HCT116 (cell line): ENCODE results near the gene ADGRE1. TPM values are rescaled to one million over a fixed set of nuclear protein-coding genes. Genes with fewer than 3 reads are reported as not detected.

Source experiments
- ATAC-seq: fragments of 200-7000 bp; cut with Tn5 transposase; 2 replicates; pipeline ENCODE4 v1.9.1; 2020; ENCODE audit warnings: mild to moderate bottlenecking, moderate library complexity
- BruUV-seq: library from RNA; stranded (reverse); fragments of 400-500 nt; replicated peaks from 2 replicates; lab custom pipeline; 2021; lab: Mats Ljungman, UMichigan
- CTCF ChIA-PET: fragments of 300-600 bp; sonication (Branson Sonifier 250); formaldehyde crosslinking; loops from one replicate; lab custom pipeline; 2021; ENCODE audit warnings: antibody characterized with exemption; lab: Charles Lee
- POLR2A ChIA-PET: fragments of 300-600, 350-600 bp; sonication (Branson Sonifier 250); formaldehyde crosslinking; loops from one replicate; lab custom pipeline; 2021; ENCODE audit warnings: antibody characterized with exemption; lab: Charles Lee
- RAD21 ChIA-PET, 2 experiments: fragments of 300-600 bp; sonication (Branson Sonifier 250); formaldehyde crosslinking; loops; one replicate each; lab custom pipeline; 2023; ENCODE audit warnings: low total read pairs in 2 of 2; ENCODE audit not compliant: uncharacterized antibody in 2 of 2, unreplicated experiment in 2 of 2, low non-redundant PET in 1 of 2; lab: Charles Lee
- DNase-seq: peaks from one replicate; pipeline ENCODE4 v3.0.0-alpha.2; 2010; ENCODE audit warnings: low read depth, low spot score
- H2AFZ ChIP-seq: fragments of 200-600 bp; shearing (Covaris generic), sonication (generic); 2 replicates; pipeline ENCODE4 v1.6.1; 2017; ENCODE audit warnings: low read depth, mixed run types, mixed read lengths, antibody characterized with exemption, low read length; ENCODE audit not compliant: poor library complexity, severe bottlenecking
- H3K27ac ChIP-seq: 2 replicates; pipeline ENCODE4 v1.5.1; 2012; ENCODE audit warnings: low read depth, low read length
- H3K27me3 ChIP-seq: fragments of 200-600 bp; sonication (generic); 2 replicates; pipeline ENCODE4 v1.6.1; 2016; ENCODE audit warnings: mixed run types, low read length, mixed read lengths; ENCODE audit not compliant: insufficient read depth
- H3K36me3 ChIP-seq, 2 experiments: fragments of 200-500 bp in 1 of 2; fragments of 200-600 bp in 1 of 2; sonication (Bioruptor generic) in 1 of 2; sonication (generic) in 1 of 2; 2 replicates each; pipeline versions ENCODE4 v1.5.1 to v1.6.1; 2014 to 2016; ENCODE audit warnings: low read length in 2 of 2, inconsistent platforms in 1 of 2, mixed read lengths in 1 of 2, mixed run types in 1 of 2; ENCODE audit not compliant: insufficient read depth in 2 of 2, control insufficient read depth in 1 of 2
- H3K4me1 ChIP-seq, 2 experiments: fragments of 200-600 bp in 1 of 2; sonication (generic) in 1 of 2; 2 replicates each; pipeline versions ENCODE4 v1.5.1 to v1.6.1; 2012 to 2017; ENCODE audit warnings: low read length in 2 of 2, inconsistent platforms in 1 of 2, mild to moderate bottlenecking in 1 of 2, mixed read lengths in 1 of 2, mixed run types in 1 of 2, moderate library complexity in 1 of 2; ENCODE audit not compliant: insufficient read depth in 2 of 2, control insufficient read depth in 1 of 2
- H3K4me2 ChIP-seq: fragments of 200-600 bp; sonication (generic); 2 replicates; pipeline ENCODE4 v1.6.1; 2017; ENCODE audit warnings: mixed run types, low read length, mixed read lengths
- H3K4me3 ChIP-seq, 2 experiments: fragments of 200-600 bp in 1 of 2; sonication (generic) in 1 of 2; replicated peaks in 1 of 2; 2 replicates each; pipeline ENCODE4 v1.5.1; 2011 to 2016; ENCODE audit warnings: low read length in 2 of 2, control low read depth in 1 of 2, low read depth in 1 of 2, mild to moderate bottlenecking in 1 of 2, mixed read lengths in 1 of 2, mixed run types in 1 of 2
- H3K79me2 ChIP-seq: fragments of 200-600 bp; sonication (generic); 2 replicates; pipeline ENCODE4 v1.6.1; 2017; ENCODE audit warnings: mild to moderate bottlenecking, mixed run types, low read length, moderate library complexity, mixed read lengths; ENCODE audit not compliant: insufficient read depth
- H3K9ac ChIP-seq: fragments of 200-600 bp; sonication (generic); 2 replicates; pipeline ENCODE4 v1.6.1; 2016; ENCODE audit warnings: low read length, mixed read lengths
- H3K9me2 ChIP-seq: fragments of 200-600 bp; sonication (generic), shearing (Covaris generic); 2 replicates; pipeline ENCODE4 v1.6.1; 2017; ENCODE audit warnings: mixed run types, mild to moderate bottlenecking, moderate library complexity; ENCODE audit not compliant: insufficient read depth
- H3K9me3 ChIP-seq, 2 experiments: fragments of 200-500 bp in 1 of 2; fragments of 200-600 bp in 1 of 2; sonication (Bioruptor generic) in 1 of 2; sonication (generic) in 1 of 2; 2 replicates each; pipeline ENCODE4 v1.6.1; 2014 to 2017; ENCODE audit warnings: low read length in 2 of 2, mixed read lengths in 2 of 2, inconsistent platforms in 1 of 2, low read depth in 1 of 2, mild to moderate bottlenecking in 1 of 2, mixed run types in 1 of 2, moderate library complexity in 1 of 2; ENCODE audit not compliant: control insufficient read depth in 1 of 2, insufficient read depth in 1 of 2
- H4K20me1 ChIP-seq: fragments of 200-600 bp; sonication (generic), shearing (Covaris generic); 2 replicates; pipeline ENCODE4 v1.6.1; 2017; ENCODE audit warnings: mixed run types, mild to moderate bottlenecking, moderate library complexity; ENCODE audit not compliant: insufficient read depth
- CBX3 ChIP-seq: IDR thresholded peaks from 2 replicates; pipeline ENCODE4 v1.6.1; 2012; ENCODE audit warnings: low read depth
- CEBPB ChIP-seq: IDR thresholded peaks from 2 replicates; pipeline ENCODE4 v1.6.1; 2012; ENCODE audit warnings: low read depth
- CTCF ChIP-seq, 3 experiments: fragments of 200-600 bp in 1 of 3; sonication (generic) in 1 of 3; IDR thresholded peaks in 2 of 3; conservative IDR thresholded peaks in 1 of 3; 2 replicates each; pipeline ENCODE4 v1.5.1; 2012 to 2017; ENCODE audit warnings: low read depth in 2 of 3, low read length in 2 of 3, antibody characterized with exemption in 1 of 3, borderline replicate concordance in 1 of 3, control low read depth in 1 of 3, mild to moderate bottlenecking in 1 of 3, mixed read lengths in 1 of 3, mixed run types in 1 of 3, moderate library complexity in 1 of 3; ENCODE audit not compliant: insufficient read depth in 1 of 3
- EGR1 ChIP-seq: IDR thresholded peaks from 2 replicates; pipeline ENCODE4 v1.6.1; 2012; ENCODE audit warnings: low read depth
- ELF1 ChIP-seq: IDR thresholded peaks from 2 replicates; pipeline ENCODE4 v1.6.1; 2012; ENCODE audit warnings: low read depth, borderline replicate concordance
- EZH2 ChIP-seq: fragments of 200-600 bp; sonication (generic); IDR thresholded peaks from 2 replicates; pipeline ENCODE4 v1.6.1; 2017; ENCODE audit warnings: antibody characterized with exemption, mixed run types
- FOSL1 ChIP-seq: IDR thresholded peaks from 2 replicates; pipeline ENCODE4 v1.6.1; 2012; ENCODE audit warnings: low read depth
- JUND ChIP-seq: IDR thresholded peaks from 2 replicates; pipeline ENCODE4 v1.6.1; 2012
- POLR2A ChIP-seq: IDR thresholded peaks from 2 replicates; pipeline ENCODE4 v1.7.0; 2011; ENCODE audit warnings: borderline replicate concordance; ENCODE audit not compliant: insufficient read depth, insufficient read length; ENCODE audit errors: extremely low read depth
- POLR2AphosphoS5 ChIP-seq: IDR thresholded peaks from 2 replicates; pipeline ENCODE4 v1.6.1; 2011; ENCODE audit warnings: mild to moderate bottlenecking, low read depth, low read length, moderate library complexity
- RAD21 ChIP-seq: IDR thresholded peaks from 2 replicates; pipeline ENCODE4 v1.6.1; 2012; ENCODE audit warnings: low read depth, mild to moderate bottlenecking
- SIN3A ChIP-seq: IDR thresholded peaks from 2 replicates; pipeline ENCODE4 v1.6.1; 2012; ENCODE audit warnings: low read depth
- SP1 ChIP-seq: IDR thresholded peaks from 2 replicates; pipeline ENCODE4 v1.6.1; 2012; ENCODE audit warnings: low read depth
- SRF ChIP-seq: IDR thresholded peaks from 2 replicates; pipeline ENCODE4 v1.6.1; 2012; ENCODE audit warnings: low read depth
- TCF7L2 ChIP-seq: IDR thresholded peaks from 2 replicates; pipeline ENCODE4 v1.7.0; 2011; ENCODE audit warnings: borderline replicate concordance, inconsistent platforms; ENCODE audit not compliant: insufficient read depth, insufficient read length; ENCODE audit errors: extremely low read depth
- YY1 ChIP-seq: IDR thresholded peaks from 2 replicates; pipeline ENCODE4 v1.6.1; 2011; ENCODE audit warnings: low read length, low read depth, moderate library complexity, mild to moderate bottlenecking; ENCODE audit not compliant: insufficient replicate concordance; ENCODE audit errors: extremely low read depth
- ZFX ChIP-seq: fragments of 450-650 bp; IDR thresholded peaks from 2 replicates; pipeline ENCODE4 v1.6.1; 2017
- ZNF274 ChIP-seq: fragments of 200-500 bp; sonication (Bioruptor generic); IDR thresholded peaks from 2 replicates; pipeline ENCODE4 v1.6.1; 2014; ENCODE audit warnings: mild to moderate bottlenecking, low read depth, low read length, inconsistent platforms
- intact Hi-C: fragments of 100-400 bp; cut with micrococcal nuclease; formaldehyde crosslinking; loops from 2 replicates; pipeline ENCODE4 v1.10.0; 2022
- total RNA-seq: library from RNA; stranded (reverse); gene quantifications from one replicate; pipeline ENCODE4 v1.2.1, GENCODE V29; 2021; ENCODE audit not compliant: unreplicated experiment
- TF ChIP-seq, protein P1 (sequence below): IDR thresholded peaks from 2 replicates; pipeline ENCODE4 v1.6.1; 2012
- TF ChIP-seq, protein P2 (sequence below): IDR thresholded peaks from 2 replicates; pipeline ENCODE4 v1.6.1; 2012; ENCODE audit warnings: low read depth
- TF ChIP-seq, protein P3 (sequence below): IDR thresholded peaks from 2 replicates; pipeline ENCODE4 v1.6.1; 2012

ADGRE1 gene
- total RNA-seq, 1 experiment from 2014 or later: not detected

GRCh38 chr19:6970443-6970842 lies 83.1 kb downstream of the ADGRE1 start:
- H3K9ac ChIP-seq: no peak overlapping the region
- H3K36me3 ChIP-seq: no peaks in the 10 kb centered on the region
- no peaks in the 10 kb centered on the region for H3K9me2 ChIP-seq
- BruUV-seq: no TSS peak
- no peaks in the 10 kb centered on the region for H3K27me3 ChIP-seq
- TF ChIP-seq CBX3 (no peak), CTCF (IDR thresholded peaks at IDR 0.05 in 2 of 3, conservative IDR thresholded peaks at IDR 0.05 in 1 of 3; ENCODE audit: borderline replicate concordance in 1 of 3, insufficient read depth in 1 of 3, low read depth in 2 of 3, low read length in 2 of 3) (no peak), SIN3A (no peak), ZNF274 (no peak), TCF7L2 (no peak), EZH2 (no peak), ZFX (no peak), YY1 (no peak), POLR2A (no peak), SP1 (0 out of 2 replicates have a peak, but pooled peaks have one; percentile 32), EGR1 (no peak), FOSL1 (no peak), CEBPB (no peak), SRF (no peak), ELF1 (peak; percentile 38), JUND (no peak), POLR2AphosphoS5 (no peak), RAD21 (no peak)
- TF ChIP-seq, protein P1, sequence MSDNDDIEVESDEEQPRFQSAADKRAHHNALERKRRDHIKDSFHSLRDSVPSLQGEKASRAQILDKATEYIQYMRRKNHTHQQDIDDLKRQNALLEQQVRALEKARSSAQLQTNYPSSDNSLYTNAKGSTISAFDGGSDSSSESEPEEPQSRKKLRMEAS: peak; percentile 46; the same call in 1 of the 2 replicates
- TF ChIP-seq, protein P2, sequence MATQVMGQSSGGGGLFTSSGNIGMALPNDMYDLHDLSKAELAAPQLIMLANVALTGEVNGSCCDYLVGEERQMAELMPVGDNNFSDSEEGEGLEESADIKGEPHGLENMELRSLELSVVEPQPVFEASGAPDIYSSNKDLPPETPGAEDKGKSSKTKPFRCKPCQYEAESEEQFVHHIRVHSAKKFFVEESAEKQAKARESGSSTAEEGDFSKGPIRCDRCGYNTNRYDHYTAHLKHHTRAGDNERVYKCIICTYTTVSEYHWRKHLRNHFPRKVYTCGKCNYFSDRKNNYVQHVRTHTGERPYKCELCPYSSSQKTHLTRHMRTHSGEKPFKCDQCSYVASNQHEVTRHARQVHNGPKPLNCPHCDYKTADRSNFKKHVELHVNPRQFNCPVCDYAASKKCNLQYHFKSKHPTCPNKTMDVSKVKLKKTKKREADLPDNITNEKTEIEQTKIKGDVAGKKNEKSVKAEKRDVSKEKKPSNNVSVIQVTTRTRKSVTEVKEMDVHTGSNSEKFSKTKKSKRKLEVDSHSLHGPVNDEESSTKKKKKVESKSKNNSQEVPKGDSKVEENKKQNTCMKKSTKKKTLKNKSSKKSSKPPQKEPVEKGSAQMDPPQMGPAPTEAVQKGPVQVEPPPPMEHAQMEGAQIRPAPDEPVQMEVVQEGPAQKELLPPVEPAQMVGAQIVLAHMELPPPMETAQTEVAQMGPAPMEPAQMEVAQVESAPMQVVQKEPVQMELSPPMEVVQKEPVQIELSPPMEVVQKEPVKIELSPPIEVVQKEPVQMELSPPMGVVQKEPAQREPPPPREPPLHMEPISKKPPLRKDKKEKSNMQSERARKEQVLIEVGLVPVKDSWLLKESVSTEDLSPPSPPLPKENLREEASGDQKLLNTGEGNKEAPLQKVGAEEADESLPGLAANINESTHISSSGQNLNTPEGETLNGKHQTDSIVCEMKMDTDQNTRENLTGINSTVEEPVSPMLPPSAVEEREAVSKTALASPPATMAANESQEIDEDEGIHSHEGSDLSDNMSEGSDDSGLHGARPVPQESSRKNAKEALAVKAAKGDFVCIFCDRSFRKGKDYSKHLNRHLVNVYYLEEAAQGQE: no peak
- TF ChIP-seq, protein P3, sequence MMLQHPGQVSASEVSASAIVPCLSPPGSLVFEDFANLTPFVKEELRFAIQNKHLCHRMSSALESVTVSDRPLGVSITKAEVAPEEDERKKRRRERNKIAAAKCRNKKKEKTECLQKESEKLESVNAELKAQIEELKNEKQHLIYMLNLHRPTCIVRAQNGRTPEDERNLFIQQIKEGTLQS: no peak
- TF ChIP-seq, all 23 proteins: peak for 3
- no peak overlapping the region for H3K27ac ChIP-seq
- no peaks in the 10 kb centered on the region for H3K9me3 ChIP-seq
- RAD21 ChIA-PET: no interaction called here
- POLR2A ChIA-PET: no interaction called here
- peak; percentile 60 for ATAC-seq
- peaks cover 0 to 8% of the 10 kb centered on the region in 2 experiments; a peak in 2 of 4 replicates for H3K4me1 ChIP-seq
- H4K20me1 ChIP-seq: no peaks in the 10 kb centered on the region
- H3K4me3 ChIP-seq: no peak overlapping the region
- CTCF ChIA-PET: no interaction called here
- intact Hi-C loops: no loop called here
- H3K79me2 ChIP-seq: no peaks in the 10 kb centered on the region
- DNase-seq: peak; percentile 41
- no peak overlapping the region for H2AFZ ChIP-seq
- H3K4me2 ChIP-seq: no peak overlapping the region
